Neuronal stem cell (in vitro differentiated cells): ENCODE results near the gene SLC2A9.

Experiments
- DNase-seq: peaks from one replicate; pipeline ENCODE4 v3.0.0-alpha.2; 2013; ENCODE audit warnings: low spot score
- H2AFZ ChIP-seq: one replicate; pipeline ENCODE4 v1.6.1; 2013; ENCODE audit warnings: mild to moderate bottlenecking, low read length, inconsistent platforms
- H2AK5ac ChIP-seq: 2 replicates; pipeline ENCODE4 v1.6.1; 2013; ENCODE audit warnings: low read depth, mild to moderate bottlenecking, inconsistent platforms, low read length, moderate library complexity, mixed read lengths
- H2BK120ac ChIP-seq: 2 replicates; pipeline ENCODE4 v1.6.1; 2013; ENCODE audit warnings: low read depth, mild to moderate bottlenecking, inconsistent platforms, low read length, moderate library complexity, mixed read lengths
- H2BK12ac ChIP-seq: one replicate; pipeline ENCODE4 v1.6.1; 2013; ENCODE audit warnings: low read length, inconsistent platforms
- H2BK15ac ChIP-seq: 2 replicates; pipeline ENCODE4 v1.6.1; 2013; ENCODE audit warnings: mild to moderate bottlenecking, low read length, inconsistent platforms, mixed read lengths
- H2BK5ac ChIP-seq: one replicate; pipeline ENCODE4 v1.6.1; 2013; ENCODE audit warnings: inconsistent platforms, mild to moderate bottlenecking, low read length, moderate library complexity
- H3K14ac ChIP-seq: one replicate; pipeline ENCODE4 v1.6.1; 2013; ENCODE audit warnings: low read length, inconsistent platforms
- H3K18ac ChIP-seq: 2 replicates; pipeline ENCODE4 v1.6.1; 2013; ENCODE audit warnings: low read length, inconsistent platforms
- H3K23ac ChIP-seq: 2 replicates; pipeline ENCODE4 v1.6.1; 2013; ENCODE audit warnings: low read depth, mild to moderate bottlenecking, mixed read lengths, low read length, inconsistent platforms; ENCODE audit not compliant: poor library complexity
- H3K27ac ChIP-seq: replicated peaks from 3 replicates; pipeline ENCODE4 v1.5.1; 2013; ENCODE audit warnings: low read length, inconsistent platforms
- H3K27me3 ChIP-seq, 3 experiments: 2 replicates each; pipeline ENCODE4 v1.6.1; 2013; ENCODE audit warnings: low read length in 3 of 3, mild to moderate bottlenecking in 2 of 3, inconsistent platforms in 1 of 3, low read depth in 1 of 3, mixed read lengths in 1 of 3, moderate library complexity in 1 of 3; ENCODE audit not compliant: control insufficient read depth in 3 of 3, insufficient read depth in 3 of 3
- H3K36me3 ChIP-seq, 2 donors: replicated peaks in 1 of 2; 2 replicates each; pipeline ENCODE4 v1.6.1; 2013; ENCODE audit warnings: low read length in 2 of 2; ENCODE audit not compliant: control insufficient read depth in 2 of 2, insufficient read depth in 2 of 2
- H3K4ac ChIP-seq: 2 replicates; pipeline ENCODE4 v1.6.1; 2013; ENCODE audit warnings: inconsistent platforms, mild to moderate bottlenecking, low read length, moderate library complexity
- H3K4me1 ChIP-seq, 2 donors: 1 replicate in 1 of 2; 2 replicates in 1 of 2; pipeline ENCODE4 v1.6.1; 2013; ENCODE audit warnings: low read length in 2 of 2, low read depth in 1 of 2; ENCODE audit not compliant: control insufficient read depth in 2 of 2, insufficient read depth in 1 of 2
- H3K4me2 ChIP-seq: one replicate; pipeline ENCODE4 v1.6.1; 2013; ENCODE audit warnings: mild to moderate bottlenecking, low read length, inconsistent platforms; ENCODE audit not compliant: insufficient read depth, poor library complexity, severe bottlenecking
- H3K4me3 ChIP-seq, 2 donors: 2 replicates each; pipeline ENCODE4 v1.5.1; 2013; ENCODE audit warnings: low read length in 2 of 2, mild to moderate bottlenecking in 2 of 2, inconsistent platforms in 1 of 2, moderate library complexity in 1 of 2
- H3K79me1 ChIP-seq: one replicate; pipeline ENCODE4 v1.6.1; 2013; ENCODE audit warnings: low read depth, mild to moderate bottlenecking, inconsistent platforms, low read length, moderate library complexity
- H3K9ac ChIP-seq: one replicate; pipeline ENCODE4 v1.6.1; 2013; ENCODE audit warnings: mild to moderate bottlenecking, low read depth, low read length, inconsistent platforms; ENCODE audit not compliant: poor library complexity
- H3K9me3 ChIP-seq, 2 donors: replicated peaks in 1 of 2; 2 replicates each; pipeline versions ENCODE3 to v1.6.1; 2013; ENCODE audit warnings: low read length in 2 of 2, mild to moderate bottlenecking in 2 of 2, inconsistent platforms in 1 of 2, low read depth in 1 of 2, mixed read lengths in 1 of 2, moderate library complexity in 1 of 2; ENCODE audit not compliant: control insufficient read depth in 2 of 2, insufficient read depth in 1 of 2
- H4K8ac ChIP-seq: one replicate; pipeline ENCODE4 v1.6.1; 2013; ENCODE audit warnings: low read depth, mild to moderate bottlenecking, inconsistent platforms, low read length, moderate library complexity
- H4K91ac ChIP-seq: one replicate; pipeline ENCODE4 v1.6.1; 2013; ENCODE audit warnings: low read length, low read depth, mild to moderate bottlenecking, inconsistent platforms; ENCODE audit not compliant: poor library complexity
- WGBS, 2 donors: extraction: QIAGEN DNeasy Blood & Tissue Kit; methylation state at CpG; one replicate each; pipeline ENCODE4 v1.1.7; 2013; ENCODE audit warnings: missing lambda C conversion rate in 2 of 2, mixed read lengths in 1 of 2; ENCODE audit not compliant: insufficient read length in 2 of 2, insufficient replicate concordance in 1 of 2; ENCODE audit errors: extremely low coverage in 2 of 2; 5-methylcytosine and 5-hydroxymethylcytosine counted together

SLC2A9 gene

GRCh38 chr4:9969526-9970398 is 51.5 kb downstream of the SLC2A9 start:
- no peak overlapping the region for H3K23ac ChIP-seq
- H3K4me3 ChIP-seq = peak overlapping the region in 1 of 2 donors; percentile 58
- no peak overlapping the region for H2BK15ac ChIP-seq
- H3K14ac ChIP-seq = no peak overlapping the region
- no peak overlapping the region for H3K4me2 ChIP-seq
- no peak overlapping the region for H3K9ac ChIP-seq
- H4K8ac ChIP-seq = no peak overlapping the region
- no peaks in the 10 kb centered on the region for H3K36me3 ChIP-seq
- no peak overlapping the region for H3K18ac ChIP-seq
- H2AFZ ChIP-seq = no peak overlapping the region
- no peak overlapping the region for H2BK12ac ChIP-seq
- H3K4ac ChIP-seq = no peak overlapping the region
- no peaks in the 10 kb centered on the region for H3K27me3 ChIP-seq
- no CpG with 5 or more reads among the region's 7 CpGs for WGBS, 2 donors
- H2BK5ac ChIP-seq = no peak overlapping the region
- H2AK5ac ChIP-seq = no peak overlapping the region
- no peaks in the 10 kb centered on the region for H3K4me1 ChIP-seq
- H3K79me1 ChIP-seq = no peaks in the 10 kb centered on the region
- peaks cover 0 to 4% of the 10 kb centered on the region in 2 donors for H3K9me3 ChIP-seq
- no peak overlapping the region for H4K91ac ChIP-seq
- DNase-seq = no peak
- no peak overlapping the region for H3K27ac ChIP-seq
- no peak overlapping the region for H2BK120ac ChIP-seq

GRCh38 chr4:9968472-9968871 is 52.8 kb downstream of the SLC2A9 start:
- Histone ChIP-seq H3K4ac (no peak overlapping the region), H2BK120ac (no peak overlapping the region), H4K91ac (no peak overlapping the region), H3K23ac (no peak overlapping the region), H4K8ac (no peak overlapping the region), H2AK5ac (no peak overlapping the region), H2AFZ (no peak overlapping the region), H3K14ac (no peak overlapping the region), H2BK15ac (no peak overlapping the region), H3K4me2 (no peak overlapping the region), H3K9me3 (peaks cover 0 to 4% of the 10 kb centered on the region in 2 donors), H3K27ac (no peak overlapping the region), H2BK5ac (no peak overlapping the region), H3K79me1 (no peaks in the 10 kb centered on the region), H2BK12ac (no peak overlapping the region), H3K27me3 (no peaks in the 10 kb centered on the region), H3K4me3 (no peak overlapping the region), H3K36me3 (no peaks in the 10 kb centered on the region), H3K9ac (no peak overlapping the region), H3K18ac (no peak overlapping the region), H3K4me1 (no peaks in the 10 kb centered on the region)
- no peak for DNase-seq

GRCh38 chr4:9964879-9965278 is 56.4 kb downstream of the SLC2A9 start:
- no peak overlapping the region for H2BK5ac ChIP-seq
- no peak overlapping the region for H3K18ac ChIP-seq
- no peak overlapping the region for H3K23ac ChIP-seq
- no peak overlapping the region for H3K4ac ChIP-seq
- no peak for DNase-seq
- H4K91ac ChIP-seq = no peak overlapping the region
- H3K27ac ChIP-seq = no peak overlapping the region
- H3K9ac ChIP-seq = no peak overlapping the region
- H3K4me3 ChIP-seq = no peak overlapping the region
- no peaks in the 10 kb centered on the region for H3K4me1 ChIP-seq
- H3K79me1 ChIP-seq = no peaks in the 10 kb centered on the region
- no peaks in the 10 kb centered on the region for H3K27me3 ChIP-seq
- H2AFZ ChIP-seq = no peak overlapping the region
- WGBS, 2 donors = no CpG with 5 or more reads among the region's 7 CpGs
- no peak overlapping the region for H2BK120ac ChIP-seq
- H2AK5ac ChIP-seq = no peak overlapping the region
- H4K8ac ChIP-seq = no peak overlapping the region
- H3K9me3 ChIP-seq = peaks cover 0 to under 1% of the 10 kb centered on the region in 2 donors
- H2BK12ac ChIP-seq = no peak overlapping the region
- H3K14ac ChIP-seq = no peak overlapping the region
- no peaks in the 10 kb centered on the region for H3K36me3 ChIP-seq
- H3K4me2 ChIP-seq = no peak overlapping the region
- H2BK15ac ChIP-seq = no peak overlapping the region

- no peak overlapping the region for H3K18ac ChIP-seq
- H2AK5ac ChIP-seq = no peak overlapping the region
- no peak overlapping the region for H3K9ac ChIP-seq
- no CpG with 5 or more reads among the region's 5 CpGs for WGBS, 2 donors
- no peak overlapping the region for H3K4me3 ChIP-seq
- H2BK12ac ChIP-seq = no peak overlapping the region
- no peak overlapping the region for H3K4ac ChIP-seq
- H4K91ac ChIP-seq = no peak overlapping the region
- H3K14ac ChIP-seq = no peak overlapping the region
- DNase-seq = no peak
- H3K79me1 ChIP-seq = no peaks in the 10 kb centered on the region
- H3K27me3 ChIP-seq = no peaks in the 10 kb centered on the region
- no peak overlapping the region for H3K4me2 ChIP-seq
- H2BK15ac ChIP-seq = no peak overlapping the region
- H4K8ac ChIP-seq = no peak overlapping the region
- H3K27ac ChIP-seq = no peak overlapping the region
- no peak overlapping the region for H2AFZ ChIP-seq
- H3K36me3 ChIP-seq = no peaks in the 10 kb centered on the region
- no peak overlapping the region for H2BK5ac ChIP-seq
- no peaks in the 10 kb centered on the region for H3K9me3 ChIP-seq
- H2BK120ac ChIP-seq = no peak overlapping the region
- H3K4me1 ChIP-seq = no peaks in the 10 kb centered on the region
- H3K23ac ChIP-seq = no peak overlapping the region
Observed at GRCh38 chr4:9963328-9963727, 58.0 kb downstream of the SLC2A9 start.
